Glomerular visceral epithelial cell (primary cell): ENCODE measurements around the gene CRYBA2.

Source experiments
- DNase-seq: peaks from one replicate; pipeline ENCODE4 v3.0.0-alpha.2; 2016; ENCODE audit errors: extremely low spot score

The CRYBA2 gene

GRCh38 chr2:219023045-219023605 is 29.9 kb upstream of the CRYBA2 start:
- DNase-seq: no peak

GRCh38 chr2:219022616-219023015 is 29.4 kb upstream of the CRYBA2 start:
- DNase-seq: no peak

GRCh38 chr2:219022041-219022440 is 28.8 kb upstream of the CRYBA2 start:
- no peak for DNase-seq

- DNase-seq: no peak
Observed at GRCh38 chr2:219021591-219021990, 28.4 kb upstream of the CRYBA2 start.

GRCh38 chr2:219020604-219021365 is 27.6 kb upstream of the CRYBA2 start:
- no peak for DNase-seq

- no peak for DNase-seq
Observed at GRCh38 chr2:219019436-219019835, 26.2 kb upstream of the CRYBA2 start.

GRCh38 chr2:219018726-219019125 is 25.5 kb upstream of the CRYBA2 start:
- no peak for DNase-seq

- DNase-seq: no peak
Observed at GRCh38 chr2:219018286-219018685, 25.1 kb upstream of the CRYBA2 start.

GRCh38 chr2:219017201-219017931 is 24.1 kb upstream of the CRYBA2 start:
- no peak for DNase-seq

- no peak for DNase-seq
Observed at GRCh38 chr2:219016721-219017120, 23.5 kb upstream of the CRYBA2 start.

- DNase-seq: no peak
Observed at GRCh38 chr2:219010873-219011272, 17.7 kb upstream of the CRYBA2 start.

GRCh38 chr2:219010162-219010756 is 17.0 kb upstream of the CRYBA2 start:
- peak; percentile 17 for DNase-seq

GRCh38 chr2:219009294-219009693 is 16.1 kb upstream of the CRYBA2 start:
- no peak for DNase-seq

- no peak for DNase-seq
Observed at GRCh38 chr2:219003979-219004378, 10.8 kb upstream of the CRYBA2 start.

- DNase-seq: no peak
Observed at GRCh38 chr2:219003267-219003634, 10.0 kb upstream of the CRYBA2 start.

- DNase-seq: no peak
Observed at GRCh38 chr2:219002395-219003266, 9.4 kb upstream of the CRYBA2 start.

GRCh38 chr2:219001577-219002394 is 8.6 kb upstream of the CRYBA2 start:
- no peak for DNase-seq

GRCh38 chr2:219001100-219001576 is 7.9 kb upstream of the CRYBA2 start:
- DNase-seq: no peak

GRCh38 chr2:219000569-219000960 is 7.3 kb upstream of the CRYBA2 start:
- no peak for DNase-seq

- DNase-seq: no peak
Observed at GRCh38 chr2:218999881-219000568, 6.8 kb upstream of the CRYBA2 start.
